ENCODE measurements around the gene AQP6. TPM values are rescaled to one million over a fixed set of nuclear protein-coding genes. Genes with fewer than 3 reads are reported as not detected.

Gene AQP6
- total and polyA plus RNA-seq, 10 of the 15 experiments (the other 5 are each of a cell fraction or from before 2014, with no cell fraction given): not detected

- TF ChIP-seq BCLAF1 (IDR thresholded peaks at IDR 0.05) (no peak), ZBTB4 (CRISPR knock-in tag; IDR thresholded peaks at IDR 0.05) (no peak)
Measured at GRCh38 chr12:49947593-49948226, 25.0 kb upstream of the AQP6 start (continued).

GRCh38 chr12:49948866-49949845 is 23.6 kb upstream of the AQP6 start:
- no peak overlapping the region for H3K27ac ChIP-seq (ENCODE audit: control insufficient read depth, insufficient read depth)
- RAD21 ChIA-PET (ENCODE audit: unreplicated experiment): no interaction called here
- 40% methylated on average over 13 of the region's 13 CpGs for WGBS (ENCODE audit: insufficient coverage, insufficient replicate concordance, low lambda C conversion rate, missing lambda C conversion rate)
- no peak overlapping the region for H2AFZ ChIP-seq (ENCODE audit: control insufficient read depth, low read depth, low read length)
- peaks cover 4 to 6% of the 10 kb centered on the region in 2 experiments; a peak in 3 of 4 replicates for H3K27me3 ChIP-seq (replicated peaks in 1 of 2; ENCODE audit: control insufficient read depth in 2 of 2, insufficient read depth in 2 of 2, low read length in 1 of 2)
- POLR2A ChIA-PET: no interaction called here
- no peak for FAIRE-seq
- H4K20me1 ChIP-seq (ENCODE audit: control insufficient read depth, insufficient read depth): no peaks in the 10 kb centered on the region
- H3K9ac ChIP-seq (ENCODE audit: control insufficient read depth, insufficient read depth, low read length): no peak overlapping the region
- H3K4me3 ChIP-seq: no peak overlapping the region
- SMC1A ChIA-PET (ENCODE audit: uncharacterized antibody, unreplicated experiment): no interaction called here
- ATAC-seq: no peak
- H3K36me3 ChIP-seq (ENCODE audit: control insufficient read depth in 2 of 2, insufficient read depth in 2 of 2, low read length in 1 of 2): no peaks in the 10 kb centered on the region
- no peak for TF ChIP-seq ZNF687 (IDR thresholded peaks at IDR 0.05)
- TF ChIP-seq USF1 (IDR thresholded peaks at IDR 0.05; ENCODE audit: borderline replicate concordance, extremely low read length, insufficient read depth, low read depth, low read length): no peak
- TF ChIP-seq IKZF2 (IDR thresholded peaks at IDR 0.05): no peak
- no peak for TF ChIP-seq CHD1 (IDR thresholded peaks at IDR 0.05; ENCODE audit: low read depth, low read length)
- no peaks in the 10 kb centered on the region for H3K4me1 ChIP-seq (ENCODE audit: control insufficient read depth, insufficient read depth, low read length)
- no peaks in the 10 kb centered on the region for H3K79me2 ChIP-seq (ENCODE audit: control insufficient read depth, insufficient read depth, low read length)
- CTCF ChIA-PET: interaction anchor here (0.7 to 2.1 kb wide), 2 partner anchors 17 to 57 kb away, joined by 3 to 13 read pairs; no protein-coding TSS in a partner anchor
- H3K9me3 ChIP-seq (replicated peaks; ENCODE audit: control insufficient read depth, insufficient read depth, low read length): no peaks in the 10 kb centered on the region
- intact Hi-C loops (cut with micrococcal nuclease; ENCODE audit: unreplicated experiment): no loop called here
- no peak for DNase-seq (ENCODE audit: low read depth, low spot score)
- BruUV-seq (replicated peaks): no TSS peak
- H3K4me2 ChIP-seq (ENCODE audit: control insufficient read depth, insufficient read depth): no peak overlapping the region
- in situ Hi-C loops (cut with MboI): no loop called here
